Caki2 (cell line): ENCODE results near the gene KRTAP10-1. TPM values are rescaled to one million over a fixed set of nuclear protein-coding genes. Genes with fewer than 3 reads are reported as not detected.

Experiments
- DNase-seq: peaks from one replicate; pipeline ENCODE4 v3.0.0-alpha.2; 2015; ENCODE audit warnings: low read depth
- in situ Hi-C: cut with HindIII; loops from 2 replicates; pipeline ENCODE4 v1.10.0; 2016; ENCODE audit warnings: low sequenced_read_pairs, low pct_unique_long_range_greater_than_20kb, mixed read lengths
- total RNA-seq: library from RNA; depleted of rRNA; stranded (reverse); fragments of >200 nt; shearing (Covaris generic); gene quantifications from 2 replicates; pipeline ENCODE4 v1.2.3, GENCODE V29; 2014; ENCODE audit warnings: low replicate concordance

KRTAP10-1 gene
- total RNA-seq, 1 experiment from 2014 or later, result not detected

- in situ Hi-C loops, result no loop called here
- no peak for DNase-seq
Measured at GRCh38 chr21:44532712-44533111, 7.3 kb downstream of the KRTAP10-1 start.

DNA sequence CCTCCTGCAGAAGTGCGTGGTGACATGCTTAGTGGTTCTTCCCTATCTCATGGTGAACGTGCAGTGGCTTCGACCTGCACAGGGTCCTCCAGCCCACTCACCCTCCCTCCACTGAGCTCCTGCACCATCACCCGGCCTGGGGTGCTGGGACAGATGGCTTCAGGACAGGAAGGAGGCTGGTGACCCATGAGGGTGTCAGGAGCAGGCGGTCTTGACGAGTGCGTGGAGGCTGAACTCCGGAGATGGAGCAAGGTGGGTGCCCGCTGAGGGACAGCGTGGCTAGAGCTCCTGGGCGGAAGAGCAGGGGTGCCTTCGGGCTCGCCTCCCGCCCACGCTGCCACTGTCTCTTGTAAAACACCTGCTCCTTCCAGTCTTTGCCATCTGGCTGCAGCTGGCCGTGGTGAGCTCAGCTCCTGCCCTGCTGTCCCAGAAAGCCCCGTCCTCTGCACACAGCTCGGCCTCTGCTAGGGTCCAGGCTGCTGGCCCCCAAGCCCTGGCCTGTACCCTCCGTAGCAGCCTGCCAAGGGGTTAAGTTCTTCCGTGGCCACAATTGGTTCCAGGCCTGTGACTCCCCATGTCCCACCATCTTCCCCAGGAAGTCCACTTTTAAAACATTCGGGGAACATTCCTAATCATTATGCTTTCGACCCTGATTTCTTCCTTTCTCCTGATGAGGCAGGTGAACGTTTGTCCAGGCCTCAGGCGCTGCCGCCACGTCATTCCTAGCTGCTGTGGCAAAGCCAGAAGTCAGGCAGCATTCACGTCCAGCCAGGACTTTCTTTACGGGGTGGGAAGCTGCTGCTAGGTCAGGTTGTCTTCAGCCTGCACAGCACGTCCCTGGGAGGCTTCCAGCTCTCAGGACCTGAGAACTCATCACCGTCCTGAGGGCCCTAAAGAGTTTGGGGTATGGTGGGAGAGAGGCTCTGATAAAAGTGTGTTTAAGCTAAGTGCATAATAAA is 8.1 kb downstream of the KRTAP10-1 start:
- in situ Hi-C loops, result no loop called here
- no peak for DNase-seq

DNA sequence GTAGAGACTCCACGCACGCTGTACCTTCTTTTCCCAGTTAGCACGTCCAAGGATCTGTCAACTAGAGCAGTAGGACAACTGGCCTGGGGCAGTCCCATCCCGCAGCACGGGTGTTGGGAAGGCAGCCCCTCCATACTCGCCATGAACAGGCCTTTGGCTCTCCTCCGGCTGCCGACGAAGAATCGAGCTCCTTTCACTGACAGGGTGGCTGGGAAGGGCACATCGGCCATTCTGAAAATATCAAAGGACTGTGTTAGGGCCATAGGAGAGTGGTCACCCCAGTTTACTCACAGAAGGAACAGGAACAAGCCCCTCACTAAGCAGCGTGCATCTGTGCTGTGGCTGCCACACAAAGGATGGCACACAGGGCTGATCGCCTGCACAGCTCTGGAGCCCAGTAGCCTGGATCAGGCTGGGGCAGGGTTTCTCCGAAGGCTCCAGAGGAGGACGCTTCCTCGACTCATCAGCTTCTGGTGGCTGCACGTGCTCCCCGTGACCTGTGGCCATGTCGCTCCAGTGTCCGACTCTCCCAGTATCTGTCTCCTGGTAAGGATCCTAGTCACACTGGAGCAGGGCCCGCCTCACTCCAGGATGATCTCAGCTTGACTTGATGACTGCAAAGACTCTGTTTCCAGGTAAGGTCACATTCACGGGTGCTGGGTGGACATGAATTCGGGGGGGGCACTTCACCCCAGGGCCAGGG is 8.9 kb downstream of the KRTAP10-1 start:
- no peak for DNase-seq
- in situ Hi-C loops, result no loop called here

DNA sequence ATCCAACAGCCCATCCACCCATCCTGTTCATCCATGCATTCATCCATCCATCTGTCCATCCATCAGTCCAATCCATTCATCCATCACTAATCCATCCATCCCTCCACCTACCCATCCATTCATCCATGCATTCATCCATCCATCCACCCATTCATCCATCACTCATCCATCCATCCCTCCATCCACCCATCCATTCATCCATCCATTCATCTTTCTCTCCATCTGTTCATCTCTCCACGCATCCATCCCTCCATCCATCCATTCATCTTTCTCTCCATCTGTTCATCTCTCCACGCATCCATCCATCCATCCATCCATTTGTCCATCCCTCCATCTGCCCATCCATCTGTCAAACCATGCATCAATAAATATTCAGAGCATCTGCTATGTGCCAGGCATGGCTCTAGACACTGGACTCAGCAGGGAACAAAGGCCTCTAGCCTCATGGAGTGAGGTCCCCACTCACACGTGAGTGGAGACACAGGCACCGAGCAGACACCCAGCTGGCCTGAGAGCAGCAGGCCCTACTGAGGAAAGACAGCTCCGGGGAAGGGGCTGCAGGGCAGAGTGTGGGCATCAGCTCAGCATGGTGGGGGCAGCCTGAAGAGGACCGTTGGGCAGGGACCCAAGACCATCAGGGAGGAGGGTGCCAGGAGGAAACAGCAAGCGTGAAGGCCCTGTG is 9.6 kb downstream of the KRTAP10-1 start:
- no peak for DNase-seq
- in situ Hi-C loops, result no loop called here

DNA sequence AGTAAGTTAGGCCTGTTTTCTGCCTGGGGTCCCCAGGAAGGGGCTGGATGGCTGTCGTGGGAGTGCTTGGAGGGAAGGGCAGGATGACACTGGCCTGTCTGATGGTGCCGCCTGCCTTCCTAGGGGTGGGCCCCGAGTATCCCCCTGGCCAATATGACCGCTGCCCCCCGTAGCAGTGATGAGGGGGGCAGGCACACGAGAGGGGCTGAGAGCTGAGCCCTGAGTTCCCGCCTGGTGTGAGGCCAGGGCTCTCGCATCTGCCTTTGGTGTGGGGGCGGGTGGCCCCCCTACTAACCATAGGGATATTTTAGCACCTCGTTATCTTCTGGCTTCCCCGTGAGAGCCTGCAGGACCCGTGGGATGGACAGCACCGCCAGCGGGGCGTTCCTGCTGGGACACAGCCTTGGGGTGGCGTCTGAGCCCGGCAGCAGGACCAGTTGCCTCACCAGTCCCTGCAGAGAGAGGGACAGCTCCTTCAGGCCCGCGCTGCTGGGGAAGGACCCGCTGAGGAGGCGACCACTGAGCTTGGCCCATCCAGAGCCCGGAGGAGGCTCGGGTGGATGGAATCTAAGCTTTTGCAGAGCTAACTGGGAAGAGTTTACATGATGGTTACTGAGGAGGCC is 10.4 kb downstream of the KRTAP10-1 start:
- DNase-seq, result no peak
- in situ Hi-C loops, result no loop called here

DNA sequence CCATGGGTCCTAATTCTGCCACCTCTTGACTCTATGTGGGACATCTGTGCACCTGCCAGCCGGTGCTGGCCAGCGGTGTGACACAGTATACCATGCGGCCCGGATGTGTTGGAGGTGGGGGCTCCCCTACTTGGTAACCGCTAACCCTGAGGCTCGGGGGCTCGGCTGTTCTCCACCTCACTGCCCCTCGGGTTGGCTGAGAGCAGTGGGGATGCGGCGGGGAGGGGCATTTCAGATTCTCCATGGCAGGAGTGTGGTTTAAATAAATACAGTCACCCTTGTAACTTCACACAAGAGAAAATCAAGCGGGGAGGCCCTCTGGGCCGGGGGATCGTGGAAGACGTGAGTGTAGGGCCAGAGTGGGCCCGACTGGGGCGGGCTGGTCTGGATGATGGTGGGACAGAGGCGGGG is 11.0 kb downstream of the KRTAP10-1 start:
- DNase-seq, result no peak
- in situ Hi-C loops, result no loop called here

GRCh38 chr21:44528634-44528995 is 11.4 kb downstream of the KRTAP10-1 start:
- no peak for DNase-seq
- in situ Hi-C loops, result no loop called here

DNA sequence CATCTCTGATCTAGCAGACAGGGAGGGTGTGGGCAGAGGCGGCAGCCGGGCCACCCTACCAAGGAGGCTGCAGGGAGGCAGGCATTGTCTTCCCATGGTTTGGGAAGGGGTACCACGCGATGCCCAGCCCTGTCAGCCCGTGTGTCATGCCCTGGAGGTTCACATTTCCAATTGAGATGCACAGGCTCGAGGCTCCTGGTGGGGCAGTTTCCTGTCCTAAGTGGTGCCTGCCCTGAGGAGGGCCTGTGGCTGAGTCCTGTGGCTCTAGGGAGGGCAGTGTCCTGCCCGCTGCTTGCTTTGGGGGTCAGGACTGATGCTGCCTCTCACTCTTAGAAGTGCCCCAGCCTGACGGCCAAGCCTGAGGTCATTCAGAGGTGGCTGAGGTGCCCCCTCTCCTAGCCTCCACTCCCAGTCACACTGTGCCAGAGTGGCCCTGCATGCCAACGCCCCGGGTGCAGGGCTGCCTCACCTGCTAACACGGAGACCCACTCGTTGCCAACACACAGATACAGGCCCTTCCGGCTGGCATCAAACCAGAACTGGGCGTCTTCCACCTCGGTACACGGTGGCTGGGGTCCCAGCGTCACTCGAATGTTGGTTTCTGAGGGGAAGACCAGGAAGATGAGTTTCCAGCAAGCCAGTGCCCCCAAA is 11.9 kb downstream of the KRTAP10-1 start:
- no peak for DNase-seq
- in situ Hi-C loops, result no loop called here

- in situ Hi-C loops, result no loop called here
- DNase-seq, result no peak
Measured at GRCh38 chr21:44527156-44527982, 12.6 kb downstream of the KRTAP10-1 start.

- in situ Hi-C loops, result no loop called here
- DNase-seq, result no peak
Measured at GRCh38 chr21:44526096-44526997, 13.6 kb downstream of the KRTAP10-1 start.

- in situ Hi-C loops, result no loop called here
- DNase-seq, result no peak
Measured at GRCh38 chr21:44525391-44526095, 14.5 kb downstream of the KRTAP10-1 start.

DNA sequence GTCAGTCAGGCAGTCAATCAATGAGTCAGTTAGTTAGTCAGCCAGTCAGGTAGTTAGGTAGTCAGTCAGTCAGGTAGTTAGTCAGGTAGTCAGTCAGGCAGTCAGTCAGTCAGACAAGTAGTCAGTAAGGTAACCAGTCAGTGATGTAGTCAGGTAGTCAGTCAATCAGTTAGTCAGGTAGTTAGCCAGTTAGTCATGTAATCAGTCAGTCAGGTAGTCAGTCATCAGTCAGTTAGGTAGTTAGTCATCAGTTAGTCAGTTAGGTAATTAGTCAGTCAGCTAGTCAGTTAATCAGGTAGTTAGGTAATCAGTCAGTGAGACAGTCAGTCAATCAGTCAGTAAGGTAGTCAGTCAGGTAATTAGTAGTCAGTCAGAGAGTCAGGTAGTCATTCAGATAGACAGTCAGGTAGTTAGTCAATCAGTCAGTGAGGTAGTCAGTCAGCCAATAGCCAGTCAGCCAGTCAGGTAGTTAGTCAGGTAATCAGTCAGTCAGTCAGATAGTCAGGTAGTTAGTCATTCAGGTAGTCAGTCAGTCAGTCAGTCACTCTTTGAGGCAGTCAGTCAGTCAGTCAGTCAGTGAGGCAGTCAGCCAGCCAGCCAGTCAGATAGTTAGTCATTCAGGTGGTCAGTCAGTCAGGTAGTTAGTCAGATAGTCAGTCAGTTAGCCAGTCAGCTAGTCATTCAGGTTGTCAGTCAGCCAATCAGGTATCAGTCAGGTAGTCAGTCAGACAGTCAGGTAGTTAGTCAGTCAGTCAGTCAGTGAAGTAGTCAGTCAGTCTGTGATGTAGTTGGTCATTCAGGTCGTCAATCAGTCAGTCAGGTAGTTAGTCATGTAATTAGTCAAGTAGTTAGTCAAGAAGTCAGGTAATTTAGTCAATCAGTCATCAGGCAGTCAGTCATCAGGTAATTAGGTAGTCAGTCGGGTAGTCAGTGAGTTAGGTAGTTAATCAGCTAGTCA is 15.3 kb downstream of the KRTAP10-1 start:
- in situ Hi-C loops, result no loop called here
- no peak for DNase-seq

GRCh38 chr21:44523567-44524413 is 16.2 kb downstream of the KRTAP10-1 start:
- in situ Hi-C loops, result no loop called here
- no peak for DNase-seq

DNA sequence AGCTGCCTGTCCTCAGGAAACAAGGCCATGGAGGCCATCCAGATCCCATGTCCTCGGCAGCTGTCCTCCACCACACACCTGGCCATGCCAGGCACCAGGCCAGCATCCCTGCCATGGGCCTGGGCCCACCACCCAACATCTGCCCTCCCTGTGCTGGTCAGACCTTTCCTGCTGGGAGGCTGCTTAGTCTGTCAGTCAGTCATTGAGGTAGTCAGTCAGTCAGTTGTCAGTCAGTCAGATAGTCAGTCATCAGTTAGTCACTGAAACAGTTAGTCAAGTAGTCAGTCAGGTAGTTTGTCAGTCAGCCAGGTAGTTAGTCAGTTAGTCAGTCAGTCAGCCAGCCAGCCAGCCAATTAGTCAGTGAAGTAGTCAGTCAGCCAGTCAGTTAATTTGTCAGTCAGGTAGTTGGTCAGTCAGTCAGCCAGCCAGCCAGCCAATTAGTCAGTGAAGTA is 17.2 kb downstream of the KRTAP10-1 start:
- in situ Hi-C loops, result no loop called here
- DNase-seq, result no peak
